NT2/D1 (cell line): ENCODE measurements around the gene CCDC188.

Experiments
- DNase-seq: peaks from one replicate; pipeline ENCODE4 v3.0.0-alpha.2; 2011; ENCODE audit warnings: low read depth, low spot score
- H3K27me3 ChIP-seq: 2 replicates; pipeline ENCODE4 v1.6.0; 2011; ENCODE audit warnings: mild to moderate bottlenecking; ENCODE audit not compliant: insufficient read length, insufficient read depth
- H3K36me3 ChIP-seq: 2 replicates; pipeline ENCODE4 v1.6.1; 2011; ENCODE audit warnings: mild to moderate bottlenecking, low read length, mixed read lengths; ENCODE audit not compliant: insufficient read depth, insufficient read length
- H3K4me1 ChIP-seq: 2 replicates; pipeline ENCODE4 v1.5.1; 2011; ENCODE audit not compliant: insufficient read depth, insufficient read length
- H3K4me3 ChIP-seq: 2 replicates; pipeline ENCODE4 v1.5.1; 2011; ENCODE audit warnings: low read depth; ENCODE audit not compliant: insufficient read length
- H3K9ac ChIP-seq: 2 replicates; pipeline ENCODE4 v1.6.0; 2011; ENCODE audit warnings: low read depth; ENCODE audit not compliant: insufficient read length
- H3K9me3 ChIP-seq: 2 replicates; pipeline ENCODE4 v1.5.1; 2011; ENCODE audit warnings: mild to moderate bottlenecking, low read length; ENCODE audit not compliant: insufficient read depth
- SUZ12 ChIP-seq: IDR thresholded peaks from 2 replicates; pipeline ENCODE4 v1.6.1; 2011; ENCODE audit not compliant: insufficient read length, insufficient read depth; ENCODE audit errors: extremely low read depth
- YY1 ChIP-seq: IDR thresholded peaks from 2 replicates; pipeline ENCODE4 v1.6.1; 2011; ENCODE audit not compliant: insufficient read length, insufficient read depth
- ZNF274 ChIP-seq: IDR thresholded peaks from 2 replicates; pipeline ENCODE4 v1.6.1; 2011; ENCODE audit warnings: mild to moderate bottlenecking, low read depth, low read length

The CCDC188 gene

DNA sequence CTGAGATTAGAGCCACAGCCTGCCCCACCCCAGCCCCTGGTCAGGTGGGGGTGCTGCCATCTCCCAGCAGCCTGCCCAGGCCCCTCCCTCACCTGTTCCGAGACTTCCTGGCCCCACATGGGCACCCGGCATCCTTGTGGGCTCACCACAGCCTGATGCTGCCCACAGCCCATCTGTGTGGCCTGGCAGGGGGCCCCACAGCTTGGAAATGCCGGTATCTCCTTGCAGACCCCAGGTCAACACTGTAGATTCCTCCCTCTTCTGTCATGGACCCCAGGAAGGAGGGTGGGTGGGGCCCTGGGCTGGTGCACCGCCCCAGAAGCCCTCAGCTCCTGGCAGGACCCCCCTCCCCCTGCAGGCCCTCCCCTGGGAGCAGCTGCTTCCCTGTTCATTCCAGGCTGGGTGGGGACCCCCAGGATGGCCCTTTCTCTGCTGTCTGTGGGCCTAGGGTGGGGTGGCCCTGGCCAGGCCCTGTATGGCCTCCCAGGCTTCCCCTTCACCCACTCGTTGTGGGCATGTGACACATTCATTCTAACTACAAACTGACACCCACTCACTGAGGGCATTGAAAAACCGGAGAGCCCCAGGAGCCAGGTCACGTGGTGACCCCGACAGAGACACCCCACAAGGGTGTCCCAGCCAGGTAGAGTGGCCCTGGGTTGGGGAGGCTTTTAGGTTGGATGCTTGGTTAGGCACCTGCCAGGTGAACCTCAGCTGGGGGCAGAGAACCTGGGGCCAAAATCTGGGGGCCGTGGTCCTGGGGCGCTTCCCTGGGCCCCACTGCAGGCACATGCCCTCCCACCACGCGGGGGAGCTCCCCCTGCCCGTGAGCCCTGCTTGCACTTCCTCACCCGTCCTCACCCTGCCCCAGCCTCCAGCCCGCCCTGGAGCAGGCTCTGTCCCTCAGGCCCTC is 44.1 kb upstream of the CCDC188 start:
- no peak for TF ChIP-seq SUZ12
- TF ChIP-seq YY1 = no peak
- no peak for TF ChIP-seq ZNF274
- Histone ChIP-seq H3K9ac (no peak overlapping the region), H3K27me3 (peaks cover 24% of the 10 kb centered on the region), H3K4me3 (no peak overlapping the region), H3K9me3 (no peaks in the 10 kb centered on the region), H3K4me1 (peaks cover 3% of the 10 kb centered on the region), H3K36me3 (no peaks in the 10 kb centered on the region)
- no peak for DNase-seq

- Histone ChIP-seq H3K4me1 (peaks cover 3% of the 10 kb centered on the region), H3K9ac (no peak overlapping the region)
Measured at GRCh38 chr22:20193761-20194494, 43.1 kb upstream of the CCDC188 start.

GRCh38 chr22:20192972-20193760 is 42.3 kb upstream of the CCDC188 start:
- TF ChIP-seq ZNF274 (no peak), YY1 (no peak), SUZ12 (no peak)
- Histone ChIP-seq H3K4me1 (peaks cover 3% of the 10 kb centered on the region), H3K9ac (no peak overlapping the region), H3K36me3 (no peaks in the 10 kb centered on the region), H3K27me3 (peaks cover 6% of the 10 kb centered on the region), H3K9me3 (no peaks in the 10 kb centered on the region), H3K4me3 (no peak overlapping the region)
- no peak for DNase-seq

More at GRCh38 chr22:20193761-20194494, 43.1 kb upstream of the CCDC188 start:
- H3K27me3 ChIP-seq = peaks cover 14% of the 10 kb centered on the region
- no peak overlapping the region for H3K4me3 ChIP-seq
- H3K9me3 ChIP-seq = no peaks in the 10 kb centered on the region
- H3K36me3 ChIP-seq = no peaks in the 10 kb centered on the region
- TF ChIP-seq ZNF274 (no peak), SUZ12 (no peak), YY1 (no peak)
- DNase-seq = no peak

GRCh38 chr22:20192293-20192971 is 41.6 kb upstream of the CCDC188 start:
- H3K4me3 ChIP-seq = no peak overlapping the region
- H3K9ac ChIP-seq = no peak overlapping the region
- DNase-seq = no peak
- H3K36me3 ChIP-seq = no peaks in the 10 kb centered on the region
- peaks cover 3% of the 10 kb centered on the region for H3K4me1 ChIP-seq
- H3K27me3 ChIP-seq = no peaks in the 10 kb centered on the region
- no peak for TF ChIP-seq SUZ12
- no peaks in the 10 kb centered on the region for H3K9me3 ChIP-seq

DNA sequence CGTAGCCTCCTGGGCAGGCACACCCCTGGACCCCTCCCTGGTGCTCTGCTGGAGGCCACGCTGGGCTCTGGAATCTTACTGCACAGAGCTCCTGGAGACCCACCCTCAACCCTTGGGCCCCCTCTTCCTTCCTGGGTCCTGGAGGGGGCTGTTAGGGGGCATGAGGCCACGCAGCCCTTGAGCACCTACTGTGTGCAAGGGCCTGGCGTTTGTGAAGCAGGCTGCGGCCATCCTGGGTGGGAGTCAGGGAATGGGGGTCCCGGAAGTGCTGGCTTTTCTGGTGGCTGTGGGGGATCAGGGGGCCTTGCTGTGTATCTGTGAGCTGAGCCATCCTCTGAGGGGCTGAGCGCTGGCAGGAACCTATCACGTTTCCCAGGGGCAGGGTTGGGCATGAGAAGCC is 40.9 kb upstream of the CCDC188 start:
- DNase-seq = no peak
- Histone ChIP-seq H3K9me3 (no peaks in the 10 kb centered on the region), H3K9ac (no peak overlapping the region), H3K36me3 (no peaks in the 10 kb centered on the region), H3K4me1 (peaks cover 3% of the 10 kb centered on the region), H3K4me3 (no peak overlapping the region), H3K27me3 (no peaks in the 10 kb centered on the region)
- no peak for TF ChIP-seq ZNF274
- no peak for TF ChIP-seq SUZ12
- no peak for TF ChIP-seq YY1

DNA sequence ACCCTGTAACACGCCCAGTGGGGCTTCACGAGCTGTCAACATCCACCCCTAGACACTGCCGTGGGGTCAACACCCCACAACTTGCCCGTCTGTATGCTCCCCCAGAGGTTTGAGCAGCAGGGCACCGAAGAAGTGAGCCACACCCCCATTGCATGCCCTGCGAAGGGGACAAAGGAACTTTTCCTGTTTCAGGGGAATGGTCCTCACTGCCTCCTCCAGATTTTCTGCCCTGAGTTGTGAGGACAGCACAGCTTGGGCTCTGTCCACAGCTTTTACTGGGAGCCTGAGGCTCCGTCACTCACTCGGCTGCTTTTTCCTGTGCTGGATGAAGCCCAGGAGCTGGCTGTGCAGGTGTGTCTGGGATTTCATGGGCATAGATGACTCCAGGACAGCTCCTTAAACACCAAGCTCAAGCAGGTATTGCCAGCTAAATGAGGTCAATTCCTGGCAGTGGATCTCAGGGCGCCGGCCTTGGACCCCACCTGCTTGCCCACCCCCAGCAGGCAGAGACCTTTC is 40.2 kb upstream of the CCDC188 start:
- no peak overlapping the region for H3K4me3 ChIP-seq
- H3K9ac ChIP-seq = no peak overlapping the region
- H3K27me3 ChIP-seq = no peaks in the 10 kb centered on the region
- H3K9me3 ChIP-seq = no peaks in the 10 kb centered on the region
- no peaks in the 10 kb centered on the region for H3K36me3 ChIP-seq
- TF ChIP-seq YY1 (no peak), ZNF274 (no peak), SUZ12 (no peak)
- no peak for DNase-seq
- H3K4me1 ChIP-seq = no peaks in the 10 kb centered on the region
